ENCODE measurements around the gene ZDHHC11. TPM values are rescaled to one million over a fixed set of nuclear protein-coding genes. Genes with fewer than 3 reads are reported as not detected.
"Not testable (repeated sequence)": the region's sequence is repeated elsewhere in the genome, so short reads cannot be mapped to it uniquely, and the experiment has no call there.

ZDHHC11 gene
- total RNA-seq, 1 experiment from 2014 or later = 26.0 TPM

DNA sequence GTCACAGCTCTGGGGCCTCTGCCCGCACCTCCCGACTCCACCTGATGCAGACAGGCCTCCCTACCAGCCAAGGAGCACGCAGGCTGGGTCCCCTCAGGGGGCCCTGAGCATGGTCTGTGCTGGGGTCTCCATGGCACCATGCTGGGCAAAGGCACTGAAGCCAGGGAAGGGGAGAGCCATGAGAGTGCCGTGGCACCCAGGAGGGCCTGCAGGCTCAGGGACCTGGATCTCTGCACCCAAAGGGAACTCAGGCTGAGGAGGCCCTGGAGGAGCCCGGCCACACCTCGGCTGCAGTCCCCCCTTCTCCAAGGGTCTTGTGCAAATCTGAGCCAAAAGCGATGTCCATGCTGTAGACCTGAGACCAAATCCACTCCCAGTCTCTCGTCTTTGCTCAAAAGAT, 98.8 kb downstream of the ZDHHC11 start:
- H3K27ac ChIP-seq (ENCODE audit: low read length); CTCF ChIA-PET; H3K27me3 ChIP-seq (ENCODE audit: low read length); H3K9me2 ChIP-seq (replicated peaks; ENCODE audit: low read length); H3K4me2 ChIP-seq (ENCODE audit: low read length); H3K4me1 ChIP-seq (ENCODE audit: insufficient read depth, low read length); H3F3A ChIP-seq (ENCODE audit: low read length, unreplicated experiment); H2AFZ ChIP-seq (ENCODE audit: low read length); DNase-seq; BruUV-seq (replicated peaks); H3K9ac ChIP-seq (ENCODE audit: low read length); H3K79me2 ChIP-seq (ENCODE audit: low read length); H3K36me3 ChIP-seq (ENCODE audit: low read depth, low read length); POLR2A ChIA-PET (ENCODE audit: unreplicated experiment); intact Hi-C loops (cut with micrococcal nuclease); H3K9me3 ChIP-seq (ENCODE audit: low read length); H4K20me1 ChIP-seq (ENCODE audit: low read length); ATAC-seq; H3K4me3 ChIP-seq (ENCODE audit: low read length): not testable (repeated sequence)

GRCh38 chr5:751496-751895, 99.3 kb downstream of the ZDHHC11 start:
- ChIA-PET POLR2A (ENCODE audit: unreplicated experiment) (no interaction called here), CTCF (no interaction called here)
- no peaks in the 10 kb centered on the region for H3K9me2 ChIP-seq (replicated peaks; ENCODE audit: low read length)
- TF ChIP-seq EZH2phosphoT487 (IDR thresholded peaks at IDR 0.05; ENCODE audit: borderline replicate concordance, low read length) (no peak), CTCF (conservative IDR thresholded peaks at IDR 0.05; ENCODE audit: low read depth, low read length) (no peak), EZH2 (IDR thresholded peaks at IDR 0.05; ENCODE audit: low read length, unreplicated experiment) (no peak)
- ATAC-seq (no peak), DNase-seq (no peak)
- no peak overlapping the region for H3K4me2 ChIP-seq (ENCODE audit: low read length)
- no peaks in the 10 kb centered on the region for H3K27me3 ChIP-seq (ENCODE audit: low read length)
- no TSS peak for BruUV-seq (replicated peaks)
- H3K36me3 ChIP-seq (ENCODE audit: low read depth, low read length) = no peaks in the 10 kb centered on the region
- no peak overlapping the region for H3K4me3 ChIP-seq (ENCODE audit: low read length)
- H3K27ac ChIP-seq (ENCODE audit: low read length) = no peak overlapping the region
- H3F3A ChIP-seq (ENCODE audit: low read length, unreplicated experiment) = no peaks in the 10 kb centered on the region
- H2AFZ ChIP-seq (ENCODE audit: low read length) = no peak overlapping the region
- no peaks in the 10 kb centered on the region for H4K20me1 ChIP-seq (ENCODE audit: low read length)
- no peaks in the 10 kb centered on the region for H3K9me3 ChIP-seq (ENCODE audit: low read length)
- intact Hi-C loops (cut with micrococcal nuclease) = no loop called here
- H3K79me2 ChIP-seq (ENCODE audit: low read length) = no peaks in the 10 kb centered on the region
- H3K4me1 ChIP-seq (ENCODE audit: insufficient read depth, low read length) = no peaks in the 10 kb centered on the region
- no peak overlapping the region for H3K9ac ChIP-seq (ENCODE audit: low read length)

DNA sequence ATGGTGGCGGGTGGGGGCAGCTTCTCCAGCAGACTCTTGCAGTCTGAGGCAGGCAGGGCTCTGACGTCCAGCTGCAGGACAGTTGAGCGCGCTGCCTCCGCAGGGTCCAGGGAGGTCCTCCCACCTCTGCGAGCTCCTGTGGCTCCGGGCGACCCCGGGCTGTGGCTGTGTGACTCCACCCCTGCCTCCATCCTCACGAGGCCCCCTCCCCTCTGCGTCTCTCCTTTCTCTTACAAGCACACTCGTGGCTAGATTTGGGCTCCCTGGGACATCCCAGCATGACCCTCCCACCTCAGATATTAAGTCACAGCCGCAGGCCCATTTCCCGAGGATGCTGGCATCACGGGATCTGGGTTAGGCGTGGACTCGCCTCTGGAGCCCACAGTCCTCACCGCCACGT, 100.6 kb downstream of the ZDHHC11 start:
- H3K4me1 ChIP-seq (ENCODE audit: insufficient read depth, low read length); H3K9me2 ChIP-seq (replicated peaks; ENCODE audit: low read length); H3K27ac ChIP-seq (ENCODE audit: low read length); BruUV-seq (replicated peaks); H2AFZ ChIP-seq (ENCODE audit: low read length); H3K79me2 ChIP-seq (ENCODE audit: low read length); H3F3A ChIP-seq (ENCODE audit: low read length, unreplicated experiment); H3K9me3 ChIP-seq (ENCODE audit: low read length); POLR2A ChIA-PET (ENCODE audit: unreplicated experiment); H3K36me3 ChIP-seq (ENCODE audit: low read depth, low read length); H3K4me2 ChIP-seq (ENCODE audit: low read length); DNase-seq; H4K20me1 ChIP-seq (ENCODE audit: low read length); CTCF ChIA-PET; intact Hi-C loops (cut with micrococcal nuclease); H3K27me3 ChIP-seq (ENCODE audit: low read length); ATAC-seq; H3K4me3 ChIP-seq (ENCODE audit: low read length); H3K9ac ChIP-seq (ENCODE audit: low read length): not testable (repeated sequence)

- ChIA-PET CTCF (no interaction called here), POLR2A (ENCODE audit: unreplicated experiment) (no interaction called here)
- no TSS peak for BruUV-seq (replicated peaks)
- Histone ChIP-seq H2AFZ (ENCODE audit: low read length) (no peak overlapping the region), H4K20me1 (ENCODE audit: low read length) (no peaks in the 10 kb centered on the region), H3K79me2 (ENCODE audit: low read length) (no peaks in the 10 kb centered on the region), H3K9me2 (replicated peaks; ENCODE audit: low read length) (no peaks in the 10 kb centered on the region), H3K4me2 (ENCODE audit: low read length) (no peak overlapping the region), H3K9me3 (ENCODE audit: low read length) (no peaks in the 10 kb centered on the region), H3K36me3 (ENCODE audit: low read depth, low read length) (no peaks in the 10 kb centered on the region), H3K4me1 (ENCODE audit: insufficient read depth, low read length) (no peaks in the 10 kb centered on the region), H3K4me3 (ENCODE audit: low read length) (no peak overlapping the region), H3K9ac (ENCODE audit: low read length) (no peak overlapping the region), H3F3A (ENCODE audit: low read length, unreplicated experiment) (no peaks in the 10 kb centered on the region), H3K27ac (ENCODE audit: low read length) (no peak overlapping the region), H3K27me3 (ENCODE audit: low read length) (no peaks in the 10 kb centered on the region)
- intact Hi-C loops (cut with micrococcal nuclease) = no loop called here
- TF ChIP-seq CTCF (conservative IDR thresholded peaks at IDR 0.05; ENCODE audit: low read depth, low read length) (no peak), EZH2phosphoT487 (IDR thresholded peaks at IDR 0.05; ENCODE audit: borderline replicate concordance, low read length) (no peak), EZH2 (IDR thresholded peaks at IDR 0.05; ENCODE audit: low read length, unreplicated experiment) (no peak)
- DNase-seq (no peak), ATAC-seq (no peak)
Measured at GRCh38 chr5:749101-749670, 101.6 kb downstream of the ZDHHC11 start.

DNA sequence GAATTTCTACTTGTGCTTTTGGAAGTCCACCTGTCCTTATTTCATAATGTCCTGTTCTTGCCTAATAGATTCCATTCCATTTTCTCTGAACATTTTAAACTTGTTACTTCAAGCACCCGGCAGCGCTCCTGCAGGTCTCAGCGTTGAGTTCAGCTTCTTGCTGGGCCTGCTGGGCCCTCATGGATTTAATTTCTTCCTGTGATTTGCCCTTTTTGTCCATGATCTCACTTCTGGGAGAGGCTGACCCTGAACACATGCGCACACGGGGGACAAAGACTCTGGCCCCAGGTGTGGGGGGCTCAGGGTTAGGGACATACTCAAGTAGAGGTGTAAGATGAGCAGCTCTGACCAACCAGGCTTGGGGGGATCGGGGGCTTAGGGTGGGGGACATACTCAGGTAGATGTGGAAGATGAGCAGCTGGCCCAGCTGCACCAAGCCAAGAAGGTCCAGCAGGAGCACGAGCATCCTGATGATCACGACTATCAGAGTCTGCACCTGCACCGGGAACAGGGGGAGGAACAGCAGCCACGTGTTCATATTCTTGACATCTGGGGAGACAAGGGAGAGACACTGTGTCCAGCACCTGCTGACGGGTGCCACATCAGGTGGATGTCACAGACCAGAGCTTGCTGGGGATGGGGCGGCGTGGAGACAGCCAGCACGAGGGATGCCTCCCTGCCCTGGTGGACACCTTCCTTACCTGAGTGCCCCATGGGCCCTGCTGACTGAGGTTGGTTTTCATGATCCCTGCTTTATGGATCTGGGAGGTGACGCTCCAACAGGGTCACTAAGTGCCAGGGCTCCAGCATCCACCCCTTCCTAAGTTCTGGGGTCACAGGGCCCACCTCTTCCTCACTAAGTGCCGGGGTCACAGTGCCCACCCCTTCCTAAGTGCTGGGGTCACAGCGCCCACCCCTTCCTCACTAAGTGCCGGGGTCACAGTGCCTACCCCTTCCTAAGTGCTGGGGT, 102.5 kb downstream of the ZDHHC11 start:
- H3K9ac ChIP-seq (ENCODE audit: low read length); H3K27ac ChIP-seq (ENCODE audit: low read length); H3K27me3 ChIP-seq (ENCODE audit: low read length); H3F3A ChIP-seq (ENCODE audit: low read length, unreplicated experiment); H3K36me3 ChIP-seq (ENCODE audit: low read depth, low read length); H3K4me3 ChIP-seq (ENCODE audit: low read length); H3K4me2 ChIP-seq (ENCODE audit: low read length); intact Hi-C loops (cut with micrococcal nuclease); H4K20me1 ChIP-seq (ENCODE audit: low read length); H3K4me1 ChIP-seq (ENCODE audit: insufficient read depth, low read length); CTCF ChIA-PET; BruUV-seq (replicated peaks); H2AFZ ChIP-seq (ENCODE audit: low read length); POLR2A ChIA-PET (ENCODE audit: unreplicated experiment); ATAC-seq; H3K79me2 ChIP-seq (ENCODE audit: low read length); H3K9me2 ChIP-seq (replicated peaks; ENCODE audit: low read length); DNase-seq; H3K9me3 ChIP-seq (ENCODE audit: low read length): not testable (repeated sequence)
